Measurements from ENCODE around the gene SLC18A3.

Gene SLC18A3

DNA sequence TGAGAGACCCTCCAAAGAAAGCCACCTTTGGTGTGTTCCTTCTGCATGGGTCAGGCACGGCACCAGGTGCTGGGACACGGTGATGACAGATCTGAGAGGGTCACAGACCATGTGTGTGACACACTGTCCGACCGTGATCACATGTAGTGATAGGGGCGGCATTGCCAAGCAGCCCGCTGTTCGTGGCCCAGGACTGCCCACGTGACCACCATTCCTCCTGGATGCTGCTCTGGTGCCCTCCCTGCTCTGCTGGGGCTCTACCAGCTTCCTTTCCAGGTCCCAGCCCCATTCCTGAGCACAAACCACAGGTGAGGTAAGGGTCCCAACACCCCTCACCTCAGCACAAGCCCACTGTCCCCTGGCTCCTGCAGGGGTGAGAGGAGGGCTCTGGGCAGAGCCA is 10.1 kb upstream of the SLC18A3 start:
- no peak for DNase-seq (ENCODE audit: low read depth in 1 of 2, low spot score in 1 of 2)
- Histone ChIP-seq H3K27ac (replicated peaks) (no peak overlapping the region), H3K4me3 (replicated peaks; ENCODE audit: insufficient read depth, low read length) (no peak overlapping the region), H3K27me3 (ENCODE audit: insufficient read depth, poor library complexity, severe bottlenecking) (no peaks in the 10 kb centered on the region)
- TF ChIP-seq, protein P1, sequence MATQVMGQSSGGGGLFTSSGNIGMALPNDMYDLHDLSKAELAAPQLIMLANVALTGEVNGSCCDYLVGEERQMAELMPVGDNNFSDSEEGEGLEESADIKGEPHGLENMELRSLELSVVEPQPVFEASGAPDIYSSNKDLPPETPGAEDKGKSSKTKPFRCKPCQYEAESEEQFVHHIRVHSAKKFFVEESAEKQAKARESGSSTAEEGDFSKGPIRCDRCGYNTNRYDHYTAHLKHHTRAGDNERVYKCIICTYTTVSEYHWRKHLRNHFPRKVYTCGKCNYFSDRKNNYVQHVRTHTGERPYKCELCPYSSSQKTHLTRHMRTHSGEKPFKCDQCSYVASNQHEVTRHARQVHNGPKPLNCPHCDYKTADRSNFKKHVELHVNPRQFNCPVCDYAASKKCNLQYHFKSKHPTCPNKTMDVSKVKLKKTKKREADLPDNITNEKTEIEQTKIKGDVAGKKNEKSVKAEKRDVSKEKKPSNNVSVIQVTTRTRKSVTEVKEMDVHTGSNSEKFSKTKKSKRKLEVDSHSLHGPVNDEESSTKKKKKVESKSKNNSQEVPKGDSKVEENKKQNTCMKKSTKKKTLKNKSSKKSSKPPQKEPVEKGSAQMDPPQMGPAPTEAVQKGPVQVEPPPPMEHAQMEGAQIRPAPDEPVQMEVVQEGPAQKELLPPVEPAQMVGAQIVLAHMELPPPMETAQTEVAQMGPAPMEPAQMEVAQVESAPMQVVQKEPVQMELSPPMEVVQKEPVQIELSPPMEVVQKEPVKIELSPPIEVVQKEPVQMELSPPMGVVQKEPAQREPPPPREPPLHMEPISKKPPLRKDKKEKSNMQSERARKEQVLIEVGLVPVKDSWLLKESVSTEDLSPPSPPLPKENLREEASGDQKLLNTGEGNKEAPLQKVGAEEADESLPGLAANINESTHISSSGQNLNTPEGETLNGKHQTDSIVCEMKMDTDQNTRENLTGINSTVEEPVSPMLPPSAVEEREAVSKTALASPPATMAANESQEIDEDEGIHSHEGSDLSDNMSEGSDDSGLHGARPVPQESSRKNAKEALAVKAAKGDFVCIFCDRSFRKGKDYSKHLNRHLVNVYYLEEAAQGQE (IDR thresholded peaks at IDR 0.05; ENCODE audit: insufficient replicate concordance, low read depth), result no peak
- TF ChIP-seq, protein P2, sequence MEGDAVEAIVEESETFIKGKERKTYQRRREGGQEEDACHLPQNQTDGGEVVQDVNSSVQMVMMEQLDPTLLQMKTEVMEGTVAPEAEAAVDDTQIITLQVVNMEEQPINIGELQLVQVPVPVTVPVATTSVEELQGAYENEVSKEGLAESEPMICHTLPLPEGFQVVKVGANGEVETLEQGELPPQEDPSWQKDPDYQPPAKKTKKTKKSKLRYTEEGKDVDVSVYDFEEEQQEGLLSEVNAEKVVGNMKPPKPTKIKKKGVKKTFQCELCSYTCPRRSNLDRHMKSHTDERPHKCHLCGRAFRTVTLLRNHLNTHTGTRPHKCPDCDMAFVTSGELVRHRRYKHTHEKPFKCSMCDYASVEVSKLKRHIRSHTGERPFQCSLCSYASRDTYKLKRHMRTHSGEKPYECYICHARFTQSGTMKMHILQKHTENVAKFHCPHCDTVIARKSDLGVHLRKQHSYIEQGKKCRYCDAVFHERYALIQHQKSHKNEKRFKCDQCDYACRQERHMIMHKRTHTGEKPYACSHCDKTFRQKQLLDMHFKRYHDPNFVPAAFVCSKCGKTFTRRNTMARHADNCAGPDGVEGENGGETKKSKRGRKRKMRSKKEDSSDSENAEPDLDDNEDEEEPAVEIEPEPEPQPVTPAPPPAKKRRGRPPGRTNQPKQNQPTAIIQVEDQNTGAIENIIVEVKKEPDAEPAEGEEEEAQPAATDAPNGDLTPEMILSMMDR (IDR thresholded peaks at IDR 0.05; ENCODE audit: insufficient read depth, low read length), result no peak
- TF ChIP-seq POLR2AphosphoS5 (IDR thresholded peaks at IDR 0.05; ENCODE audit: low read depth) (no peak), SPI1 (IDR thresholded peaks at IDR 0.05; ENCODE audit: borderline replicate concordance, low read depth) (no peak), GABPA (IDR thresholded peaks at IDR 0.05; ENCODE audit: low read depth) (no peak)

DNA sequence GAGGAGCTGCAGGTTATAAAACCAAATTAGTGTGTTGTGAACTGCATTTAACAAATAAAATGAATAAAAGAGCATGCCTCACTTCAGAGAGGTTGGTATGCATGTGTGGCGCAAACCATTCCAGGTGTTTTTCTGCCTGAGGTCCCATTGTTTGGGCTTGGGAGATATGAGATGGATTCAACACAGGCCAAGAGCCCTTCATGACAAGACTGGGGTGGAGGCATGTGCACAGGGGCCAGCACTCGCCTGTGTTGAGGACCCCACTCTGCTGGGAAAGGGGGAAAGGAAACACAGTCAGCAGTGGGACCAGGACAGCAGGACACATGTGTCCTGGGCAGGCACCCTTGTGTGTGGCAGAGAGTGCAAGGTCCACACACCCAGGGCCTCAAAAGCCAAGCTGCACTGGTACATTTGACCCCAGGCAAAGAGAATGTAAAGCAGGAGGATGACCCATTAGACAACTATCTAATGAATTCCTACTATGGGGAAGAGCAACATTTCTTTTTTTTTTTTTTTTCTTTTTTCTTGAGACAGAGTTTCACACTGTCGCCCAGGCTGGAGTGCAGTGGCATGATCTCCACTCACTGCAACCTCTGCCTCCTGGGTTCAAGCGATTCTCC is 9.2 kb upstream of the SLC18A3 start:
- no peaks in the 10 kb centered on the region for H3K27me3 ChIP-seq (ENCODE audit: insufficient read depth, poor library complexity, severe bottlenecking)
- TF ChIP-seq, protein P1 (IDR thresholded peaks at IDR 0.05; ENCODE audit: insufficient replicate concordance, low read depth), result no peak
- TF ChIP-seq SPI1 (IDR thresholded peaks at IDR 0.05; ENCODE audit: borderline replicate concordance, low read depth), result no peak
- TF ChIP-seq, protein P2 (IDR thresholded peaks at IDR 0.05; ENCODE audit: insufficient read depth, low read length), result no peak
- no peak for TF ChIP-seq POLR2AphosphoS5 (IDR thresholded peaks at IDR 0.05; ENCODE audit: low read depth)
- TF ChIP-seq GABPA (IDR thresholded peaks at IDR 0.05; ENCODE audit: low read depth), result no peak
- no peak overlapping the region for H3K4me3 ChIP-seq (replicated peaks; ENCODE audit: insufficient read depth, low read length)
- DNase-seq (ENCODE audit: low read depth in 1 of 2, low spot score in 1 of 2), result no peak
- no peak overlapping the region for H3K27ac ChIP-seq (replicated peaks)

DNA sequence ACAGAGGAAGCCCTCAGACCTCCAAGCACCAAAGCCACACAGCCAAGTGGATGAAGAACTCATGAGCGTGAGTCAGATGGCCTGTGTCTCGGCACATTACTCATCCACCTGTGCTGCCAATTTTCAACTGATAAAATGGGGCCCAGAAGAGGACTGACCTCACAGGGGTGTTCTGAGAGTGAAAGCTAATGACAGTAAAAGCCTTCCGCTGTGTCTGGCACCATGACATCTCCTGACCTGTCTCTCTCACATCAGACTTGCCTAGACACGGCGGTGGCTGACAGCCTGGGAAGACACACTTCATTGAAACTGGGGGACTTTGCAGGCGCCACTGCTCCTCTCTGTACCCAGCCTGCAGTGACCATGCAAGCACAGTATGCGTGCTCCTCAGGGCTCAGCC is 8.3 kb upstream of the SLC18A3 start:
- no peak overlapping the region for H3K4me3 ChIP-seq (replicated peaks; ENCODE audit: insufficient read depth, low read length)
- no peaks in the 10 kb centered on the region for H3K27me3 ChIP-seq (ENCODE audit: insufficient read depth, poor library complexity, severe bottlenecking)
- no peak for DNase-seq (ENCODE audit: low read depth in 1 of 2, low spot score in 1 of 2)
- TF ChIP-seq SPI1 (IDR thresholded peaks at IDR 0.05; ENCODE audit: borderline replicate concordance, low read depth), result no peak
- TF ChIP-seq, protein P2 (IDR thresholded peaks at IDR 0.05; ENCODE audit: insufficient read depth, low read length), result no peak
- TF ChIP-seq, protein P1 (IDR thresholded peaks at IDR 0.05; ENCODE audit: insufficient replicate concordance, low read depth), result no peak
- TF ChIP-seq GABPA (IDR thresholded peaks at IDR 0.05; ENCODE audit: low read depth), result no peak
- no peak for TF ChIP-seq POLR2AphosphoS5 (IDR thresholded peaks at IDR 0.05; ENCODE audit: low read depth)
- no peak overlapping the region for H3K27ac ChIP-seq (replicated peaks)

All from HL-60 (cell line).